ENCODE measurements around the gene TRERF1. TPM values are rescaled to one million over a fixed set of nuclear protein-coding genes. Genes with fewer than 3 reads are reported as not detected.
"Not testable (repeated sequence)": the region's sequence is repeated elsewhere in the genome, so short reads cannot be mapped to it uniquely, and the experiment has no call there.

TRERF1 gene
- total RNA-seq, 2 donors from 2014 or later = 3.4 to 5.6 TPM

DNA sequence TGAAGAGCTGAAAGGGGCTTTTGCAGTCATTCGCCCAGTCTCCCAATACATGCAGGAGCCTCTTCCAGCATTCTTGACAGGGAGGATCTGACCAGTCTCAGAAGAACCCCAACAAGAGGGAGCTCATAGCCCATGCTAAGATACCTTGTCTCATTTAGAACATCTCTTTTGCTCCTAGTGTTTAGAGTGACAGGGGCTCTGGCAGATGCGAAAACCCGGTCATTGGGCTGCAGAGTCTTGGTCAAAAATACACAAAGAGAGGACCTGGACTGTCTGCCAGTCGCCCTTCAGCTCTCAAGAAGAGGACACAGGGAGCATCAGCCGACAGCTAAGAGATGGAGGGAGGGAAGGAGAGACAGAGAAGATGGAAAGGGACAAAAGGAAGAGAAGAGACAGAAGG, 257.7 kb downstream of the TRERF1 start:
- no peak for DNase-seq (ENCODE audit: low spot score)
- intact Hi-C loops (cut with DNase I) = no loop called here

DNA sequence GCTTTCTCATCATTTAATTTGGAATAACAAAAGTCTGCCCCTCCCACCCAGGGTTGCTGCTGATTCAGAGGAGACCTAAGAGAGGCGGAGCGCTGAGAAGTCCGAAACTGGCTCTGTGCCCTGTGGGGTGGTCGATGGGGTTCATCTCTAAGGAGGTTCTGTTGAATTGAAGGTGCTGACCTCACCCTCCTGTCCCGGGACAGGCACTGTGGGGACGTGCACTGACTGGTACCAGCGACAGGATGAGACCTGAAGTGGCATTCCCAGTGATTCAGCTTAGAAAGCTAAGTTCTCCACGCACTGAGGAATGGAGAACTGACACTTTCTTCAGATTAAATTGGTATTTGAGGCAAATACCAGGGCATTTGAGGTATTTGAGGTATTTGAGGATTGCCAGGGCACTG, 258.2 kb downstream of the TRERF1 start:
- no peak for DNase-seq (ENCODE audit: low spot score)
- intact Hi-C loops (cut with DNase I) = no loop called here

DNA sequence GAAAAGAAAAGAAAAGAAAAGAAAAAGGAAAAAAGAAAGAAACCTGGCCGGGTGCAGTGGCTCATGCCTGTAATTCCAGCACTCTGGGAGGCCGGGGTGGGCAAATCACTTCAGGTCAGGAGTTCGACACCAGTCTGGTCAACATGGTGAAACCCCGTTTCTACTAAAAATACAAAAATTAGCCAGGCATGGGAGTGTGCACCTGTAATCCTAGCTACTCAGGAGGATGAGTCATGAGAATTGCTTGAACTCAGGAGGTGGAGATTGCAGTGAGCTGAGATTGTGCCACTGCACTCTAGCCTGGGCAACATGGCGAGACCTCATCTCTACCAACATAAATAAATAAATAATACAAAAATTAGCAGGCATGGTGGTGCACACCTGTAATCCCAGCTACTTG, 259.3 kb downstream of the TRERF1 start:
- DNase-seq (ENCODE audit: low spot score); intact Hi-C loops (cut with DNase I): not testable (repeated sequence)

DNA sequence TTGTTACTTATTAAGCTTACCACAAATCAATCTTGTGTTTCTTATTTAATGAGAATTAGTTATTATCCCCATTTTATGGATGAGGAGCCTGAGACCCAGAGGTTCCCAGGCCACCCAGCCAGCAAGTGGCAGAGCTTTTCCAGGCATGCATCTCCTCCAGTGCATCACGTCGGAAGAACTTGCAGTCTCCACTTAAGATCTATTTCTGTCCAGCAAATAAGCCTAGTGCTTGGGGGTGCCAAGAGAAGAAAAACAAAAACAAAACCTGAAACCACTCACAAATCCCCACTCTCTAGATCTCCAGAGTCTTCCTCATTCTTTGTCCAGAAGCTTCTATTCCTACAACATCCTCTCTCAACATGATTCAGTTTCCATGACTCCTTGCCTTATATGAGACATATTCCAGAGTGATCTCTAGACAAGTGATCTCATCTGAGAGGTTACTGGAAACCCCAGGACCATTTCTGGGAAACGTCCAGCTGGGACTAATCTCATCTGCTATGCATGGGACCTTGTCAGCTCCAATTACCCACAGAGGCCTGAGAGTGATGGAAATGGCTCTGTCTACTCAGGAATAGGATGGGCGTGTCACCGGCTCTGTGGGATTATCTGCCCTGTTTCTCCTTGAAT, 261.1 kb downstream of the TRERF1 start:
- no peak for DNase-seq (ENCODE audit: low spot score)
- intact Hi-C loops (cut with DNase I) = no loop called here

DNA sequence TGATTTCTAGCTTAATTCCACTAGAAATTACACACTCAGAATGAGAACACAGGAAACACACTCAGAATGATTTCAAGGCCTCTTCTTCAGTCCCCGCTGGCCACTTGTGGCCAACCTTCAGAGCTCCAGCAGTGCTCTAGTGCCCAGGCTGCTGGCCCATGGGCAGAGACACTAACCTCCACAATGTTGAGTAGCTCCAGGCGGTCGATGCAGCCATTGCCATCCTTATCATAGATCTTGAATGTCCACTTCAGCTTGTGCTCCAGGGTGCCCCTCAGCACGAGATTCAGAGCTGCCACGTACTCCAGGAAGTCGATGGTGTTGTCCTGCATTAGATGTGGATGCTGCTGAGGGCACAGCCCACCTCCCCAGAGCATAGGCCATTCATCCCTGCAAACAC, 263.3 kb downstream of the TRERF1 start:
- no peak for DNase-seq (ENCODE audit: low spot score)
- intact Hi-C loops (cut with DNase I) = no loop called here

DNA sequence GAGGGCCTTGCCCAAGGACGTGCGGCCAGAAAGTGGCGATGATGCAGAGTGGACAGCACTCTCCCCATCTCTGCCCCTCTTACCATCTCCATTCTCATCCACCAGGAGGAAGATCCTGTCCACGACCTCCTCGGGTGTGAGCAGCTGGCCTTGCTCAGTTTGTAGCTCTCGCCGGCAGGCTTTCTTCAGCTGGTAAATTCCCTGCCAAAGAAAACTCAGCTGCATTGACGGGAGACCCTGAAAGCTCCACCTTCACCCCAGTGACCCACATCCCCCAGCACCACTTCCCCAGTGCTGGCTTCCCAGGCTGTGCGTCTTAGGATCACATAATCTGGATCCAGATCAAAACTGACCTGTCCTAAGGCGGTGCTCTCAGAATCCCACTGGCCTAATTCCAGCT, 266.1 kb downstream of the TRERF1 start:
- intact Hi-C loops (cut with DNase I) = no loop called here
- no peak for DNase-seq (ENCODE audit: low spot score)

DNA sequence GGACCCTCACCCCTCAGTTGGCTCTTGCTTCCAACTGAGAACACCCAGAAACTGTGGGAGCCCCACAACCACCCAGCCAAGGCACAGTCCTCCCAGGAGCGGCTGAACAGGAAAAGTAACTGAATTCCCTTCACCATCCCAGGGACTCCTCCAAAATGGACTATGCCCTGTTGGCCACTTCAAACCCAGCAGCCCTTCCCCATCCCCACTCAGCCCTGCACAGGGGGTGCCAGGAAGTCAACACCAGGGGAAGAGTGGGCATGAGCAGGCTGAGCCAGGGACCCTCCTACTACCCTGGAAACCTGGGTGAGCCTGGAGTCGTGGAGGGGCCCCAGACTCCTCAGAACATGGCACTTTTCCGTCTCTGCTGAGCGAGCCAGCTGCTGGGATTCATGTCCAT, 267.3 kb downstream of the TRERF1 start:
- no peak for DNase-seq (ENCODE audit: low spot score)
- intact Hi-C loops (cut with DNase I) = no loop called here

DNA sequence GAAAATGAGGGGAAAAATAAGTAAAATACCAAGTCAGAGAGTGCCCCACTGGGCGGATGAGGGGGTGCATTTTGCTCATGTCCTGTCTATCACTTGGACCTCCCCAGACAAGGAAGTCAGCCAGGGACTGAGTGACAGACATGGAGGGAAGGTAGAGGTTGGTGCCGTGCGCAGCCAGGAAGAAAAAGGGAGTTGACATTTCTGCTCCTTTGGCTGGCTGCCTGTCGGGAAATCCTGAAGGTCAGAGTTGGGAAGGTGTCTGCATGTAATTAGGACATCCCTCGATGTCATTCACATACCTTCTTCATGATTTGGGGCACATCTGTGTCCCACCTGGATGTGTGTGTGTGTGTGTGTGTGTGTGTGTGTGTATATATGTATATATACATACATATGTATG, 269.6 kb downstream of the TRERF1 start:
- DNase-seq (ENCODE audit: low spot score) = no peak
- intact Hi-C loops (cut with DNase I) = no loop called here

DNA sequence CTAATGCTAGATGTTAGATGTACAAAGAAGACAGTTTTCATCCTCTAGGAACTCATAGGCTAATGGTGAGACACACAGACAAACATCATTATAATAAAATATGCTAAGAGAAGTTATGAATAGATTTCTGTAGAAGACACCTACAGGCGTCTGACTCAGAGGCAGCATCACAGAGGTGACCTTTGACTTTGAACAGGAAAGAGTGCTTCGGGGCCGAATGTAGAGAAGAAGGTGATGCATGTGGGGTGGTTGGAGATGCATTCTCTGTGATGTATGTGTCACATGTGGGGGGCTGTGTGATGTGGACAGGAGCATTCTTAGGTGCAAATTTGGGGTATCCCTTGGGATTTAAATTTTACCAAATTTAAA, 271.8 kb downstream of the TRERF1 start:
- no peak for DNase-seq (ENCODE audit: low spot score)
- intact Hi-C loops (cut with DNase I) = loop anchor here in 1 of 2 donors (2.0 kb wide), 1 partner anchor 55 kb away; no protein-coding TSS in a partner anchor

DNA sequence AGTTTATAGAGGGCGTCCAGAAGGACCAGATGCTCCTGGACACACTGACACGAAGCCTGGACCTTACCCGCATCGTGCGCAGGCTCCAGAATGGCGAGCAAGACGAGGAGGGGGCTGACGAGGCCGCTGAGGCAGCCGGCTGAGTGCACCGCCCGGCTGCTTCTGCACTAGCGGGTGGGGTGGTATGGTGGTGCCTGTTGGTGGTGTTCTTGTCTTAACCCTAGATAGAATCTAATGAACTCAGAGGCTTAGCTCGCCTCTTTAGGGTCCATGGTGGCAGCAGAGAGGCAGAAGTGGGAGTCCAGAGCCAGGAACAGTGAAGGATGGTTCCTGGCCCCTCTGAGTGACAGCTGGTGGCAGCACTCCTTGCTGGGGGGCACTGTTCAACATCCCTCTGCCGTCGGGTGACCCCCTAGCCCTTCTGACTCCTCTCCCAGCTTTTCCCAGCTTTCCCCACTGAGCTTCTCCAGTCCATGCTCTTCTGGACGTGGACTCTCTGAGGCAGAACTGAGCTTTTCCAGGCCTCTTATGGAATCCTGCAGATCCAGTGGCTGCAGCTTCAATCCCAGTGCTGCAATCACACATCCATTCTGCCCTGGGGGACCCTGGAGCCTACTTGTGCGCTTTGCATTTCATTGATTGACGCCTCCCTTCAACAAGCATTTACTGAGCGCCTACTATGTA, 272.3 kb downstream of the TRERF1 start:
- intact Hi-C loops (cut with DNase I) = loop anchor here in 1 of 2 donors (2.0 kb wide), 1 partner anchor 55 kb away; no protein-coding TSS in a partner anchor
- no peak for DNase-seq (ENCODE audit: low spot score)

DNA sequence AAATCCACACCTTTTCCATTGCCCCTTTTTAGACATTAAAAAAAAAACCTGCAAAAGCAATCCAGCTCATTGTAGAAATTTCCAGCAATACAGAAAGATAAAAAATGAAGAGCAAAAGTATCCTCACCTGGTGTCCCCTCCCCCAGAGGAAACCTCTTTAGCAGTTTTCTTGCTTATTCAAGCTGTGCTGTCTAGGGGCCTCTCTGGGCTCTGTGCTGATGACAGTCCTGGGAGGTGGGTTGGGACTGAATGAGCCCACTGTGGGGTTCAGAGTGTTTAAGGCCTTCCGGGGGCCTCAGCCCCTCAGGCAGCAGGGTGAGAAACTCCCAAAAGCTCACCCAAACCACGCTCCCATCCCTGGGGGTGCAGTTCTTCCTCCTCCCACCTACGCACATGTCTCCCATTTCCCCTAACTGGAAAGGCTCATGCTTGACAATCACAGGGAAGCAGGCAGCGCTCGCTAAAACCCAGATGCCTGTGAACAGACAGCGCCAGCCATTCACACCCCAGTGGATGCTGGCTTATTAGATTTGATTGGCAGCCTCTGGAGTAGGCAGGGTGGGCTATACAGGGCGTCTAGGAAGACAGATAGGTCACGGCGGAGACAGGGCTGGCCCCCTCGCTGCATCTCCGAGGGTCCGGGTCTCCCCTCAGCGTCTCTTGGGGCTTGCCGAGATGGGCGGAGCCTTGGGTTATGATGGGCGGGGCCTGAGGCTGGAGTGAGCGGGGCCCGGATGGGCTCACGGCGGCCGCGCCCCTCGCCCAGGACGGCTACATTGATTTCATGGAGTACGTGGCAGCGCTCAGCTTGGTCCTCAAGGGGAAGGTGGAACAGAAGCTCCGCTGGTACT, 274.0 kb downstream of the TRERF1 start:
- DNase-seq (ENCODE audit: low spot score) = no peak
- intact Hi-C loops (cut with DNase I) = loop anchor here in 1 of 2 donors (2.0 kb wide), 1 partner anchor 57 kb away; no protein-coding TSS in a partner anchor

DNA sequence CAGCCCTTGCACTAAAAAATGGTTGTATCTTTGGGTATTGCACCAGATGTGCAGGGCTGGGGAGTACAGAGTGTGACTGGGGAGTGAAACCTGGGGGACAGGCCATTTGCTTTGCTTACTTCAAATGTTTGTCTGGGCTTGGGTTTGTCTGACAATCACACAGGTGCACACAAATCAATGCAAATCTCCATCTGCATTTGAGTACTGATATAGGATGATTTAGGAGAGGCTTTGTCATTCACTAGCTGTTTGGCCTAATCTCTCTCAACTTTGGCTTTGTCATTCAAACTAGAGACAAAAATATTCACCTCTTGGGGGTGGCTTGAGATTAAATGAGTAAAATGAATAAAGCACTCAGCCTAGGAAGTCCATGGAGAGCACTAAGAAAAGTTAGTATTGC, 274.7 kb downstream of the TRERF1 start:
- intact Hi-C loops (cut with DNase I) = no loop called here
- DNase-seq (ENCODE audit: low spot score) = no peak

DNA sequence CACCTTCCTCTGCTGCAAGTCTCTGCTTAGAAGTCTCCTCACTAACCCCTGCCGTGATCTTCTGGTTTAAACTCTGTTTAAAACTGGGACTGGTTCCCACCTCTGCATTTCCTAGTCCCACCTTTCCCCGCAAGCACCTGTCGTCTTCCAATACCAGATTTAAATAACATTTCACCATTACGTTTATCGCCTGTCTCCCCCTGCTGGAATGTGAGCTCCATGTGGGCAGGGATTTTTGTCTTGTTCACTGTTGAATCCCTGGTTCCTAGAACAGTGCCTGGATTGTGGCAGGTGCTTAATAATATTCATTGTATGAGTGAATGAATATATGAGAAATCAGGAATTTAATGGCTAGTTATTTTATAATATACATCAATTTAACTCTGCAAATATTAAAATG, 275.9 kb downstream of the TRERF1 start:
- intact Hi-C loops (cut with DNase I) = no loop called here
- DNase-seq (ENCODE audit: low spot score) = no peak

Other genes with a start within 250 kb of the TRERF1 start
- gene MRPS10, start 234.1 kb downstream of the TRERF1 start, total RNA-seq = 10 to 100 TPM; 22.5 to 26.8 TPM
- gene UBR2, start 112.1 kb upstream of the TRERF1 start, total RNA-seq = 10 to 100 TPM; 29.3 to 29.4 TPM

Measured in posterior vena cava (tissue), 2 donors.